Thyroid gland (tissue), 4 donors: ENCODE measurements around the gene ZNF774.

Experiments
- POLR2A ChIP-seq, 2 donors: fragments of 450-650 bp; IDR thresholded peaks; one replicate each; pipeline ENCODE4 v1.6.1; 2017; ENCODE audit warnings: antibody characterized with exemption in 2 of 2, mild to moderate bottlenecking in 2 of 2, moderate library complexity in 1 of 2
- TF ChIP-seq, protein P1 (sequence below), 6 experiments: fragments of 200-600 bp in 3 of 6; fragments of 450-650 bp in 3 of 6; sonication (generic) in 3 of 6; IDR thresholded peaks; one replicate each; pipeline ENCODE4 v1.5.1; 2016 to 2019; ENCODE audit warnings: antibody characterized with exemption in 6 of 6, mild to moderate bottlenecking in 2 of 6, inconsistent platforms in 1 of 6, moderate library complexity in 1 of 6

DNA sequence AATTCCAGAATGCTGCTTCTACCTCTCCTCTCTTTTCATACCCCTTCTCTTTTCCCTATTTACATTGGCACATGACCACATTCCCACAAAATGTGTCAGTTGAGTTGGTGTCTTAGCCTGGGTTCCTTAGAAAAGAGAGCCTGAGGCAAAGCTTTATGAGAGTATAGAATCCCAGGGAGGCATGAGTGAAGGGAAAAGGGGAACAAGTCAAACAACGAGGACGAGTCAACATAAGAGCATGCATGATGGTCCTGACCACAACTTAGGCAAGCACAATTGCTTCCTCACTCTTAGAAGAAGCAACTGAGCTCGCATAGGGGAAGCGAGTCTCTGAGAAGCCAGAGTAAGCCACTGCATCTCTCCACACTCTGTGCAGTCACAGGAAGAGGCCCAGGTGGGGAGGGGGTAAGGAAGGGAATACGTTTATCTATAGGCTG is 15.4 kb upstream of the ZNF774 start:
- TF ChIP-seq, protein P1, sequence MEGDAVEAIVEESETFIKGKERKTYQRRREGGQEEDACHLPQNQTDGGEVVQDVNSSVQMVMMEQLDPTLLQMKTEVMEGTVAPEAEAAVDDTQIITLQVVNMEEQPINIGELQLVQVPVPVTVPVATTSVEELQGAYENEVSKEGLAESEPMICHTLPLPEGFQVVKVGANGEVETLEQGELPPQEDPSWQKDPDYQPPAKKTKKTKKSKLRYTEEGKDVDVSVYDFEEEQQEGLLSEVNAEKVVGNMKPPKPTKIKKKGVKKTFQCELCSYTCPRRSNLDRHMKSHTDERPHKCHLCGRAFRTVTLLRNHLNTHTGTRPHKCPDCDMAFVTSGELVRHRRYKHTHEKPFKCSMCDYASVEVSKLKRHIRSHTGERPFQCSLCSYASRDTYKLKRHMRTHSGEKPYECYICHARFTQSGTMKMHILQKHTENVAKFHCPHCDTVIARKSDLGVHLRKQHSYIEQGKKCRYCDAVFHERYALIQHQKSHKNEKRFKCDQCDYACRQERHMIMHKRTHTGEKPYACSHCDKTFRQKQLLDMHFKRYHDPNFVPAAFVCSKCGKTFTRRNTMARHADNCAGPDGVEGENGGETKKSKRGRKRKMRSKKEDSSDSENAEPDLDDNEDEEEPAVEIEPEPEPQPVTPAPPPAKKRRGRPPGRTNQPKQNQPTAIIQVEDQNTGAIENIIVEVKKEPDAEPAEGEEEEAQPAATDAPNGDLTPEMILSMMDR (IDR thresholded peaks at IDR 0.05) = no peak
- TF ChIP-seq POLR2A (IDR thresholded peaks at IDR 0.05) = no peak
